ENCODE results near the gene NKD2.

DNA sequence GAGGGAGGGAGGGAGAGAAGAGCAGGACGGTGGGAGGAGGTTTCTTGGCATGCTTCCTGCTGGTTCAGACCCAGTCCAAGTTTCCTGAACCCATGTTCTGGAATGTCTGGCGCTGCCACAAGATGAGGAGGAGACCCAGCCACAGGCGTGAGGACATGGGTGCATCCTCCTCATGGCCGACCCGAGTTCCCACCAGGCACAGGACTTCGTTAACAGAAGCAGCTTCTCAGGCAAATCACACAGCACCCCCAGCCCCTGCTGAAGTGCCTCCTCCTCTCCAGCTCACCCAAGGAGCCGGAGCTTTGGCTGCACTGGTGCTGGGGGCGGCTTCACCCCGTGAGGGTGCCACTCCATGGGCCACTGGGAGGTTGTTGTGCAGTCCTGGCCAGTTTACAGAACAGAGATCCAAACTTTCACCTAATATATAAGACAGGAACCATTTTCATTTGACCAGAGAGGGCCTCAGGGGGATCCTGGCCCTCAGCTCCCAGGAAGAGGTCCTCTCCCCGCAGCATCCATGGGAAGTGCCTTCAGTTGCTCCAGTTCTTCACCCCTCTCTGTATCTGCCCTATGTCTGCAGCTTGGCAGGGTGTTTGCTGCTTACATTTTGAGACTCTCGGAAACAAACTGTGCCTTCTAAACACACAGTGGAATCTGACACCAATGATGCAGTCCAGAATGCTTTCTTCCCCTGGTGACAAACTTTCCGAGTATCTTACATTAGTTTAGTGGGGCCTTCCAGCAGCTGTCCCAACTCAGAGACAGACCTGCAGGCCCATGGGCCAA, 10.2 kb upstream of the NKD2 start:
- TF ChIP-seq, protein P1, sequence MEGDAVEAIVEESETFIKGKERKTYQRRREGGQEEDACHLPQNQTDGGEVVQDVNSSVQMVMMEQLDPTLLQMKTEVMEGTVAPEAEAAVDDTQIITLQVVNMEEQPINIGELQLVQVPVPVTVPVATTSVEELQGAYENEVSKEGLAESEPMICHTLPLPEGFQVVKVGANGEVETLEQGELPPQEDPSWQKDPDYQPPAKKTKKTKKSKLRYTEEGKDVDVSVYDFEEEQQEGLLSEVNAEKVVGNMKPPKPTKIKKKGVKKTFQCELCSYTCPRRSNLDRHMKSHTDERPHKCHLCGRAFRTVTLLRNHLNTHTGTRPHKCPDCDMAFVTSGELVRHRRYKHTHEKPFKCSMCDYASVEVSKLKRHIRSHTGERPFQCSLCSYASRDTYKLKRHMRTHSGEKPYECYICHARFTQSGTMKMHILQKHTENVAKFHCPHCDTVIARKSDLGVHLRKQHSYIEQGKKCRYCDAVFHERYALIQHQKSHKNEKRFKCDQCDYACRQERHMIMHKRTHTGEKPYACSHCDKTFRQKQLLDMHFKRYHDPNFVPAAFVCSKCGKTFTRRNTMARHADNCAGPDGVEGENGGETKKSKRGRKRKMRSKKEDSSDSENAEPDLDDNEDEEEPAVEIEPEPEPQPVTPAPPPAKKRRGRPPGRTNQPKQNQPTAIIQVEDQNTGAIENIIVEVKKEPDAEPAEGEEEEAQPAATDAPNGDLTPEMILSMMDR (IDR thresholded peaks at IDR 0.05): no peak
- TF ChIP-seq POLR2A (IDR thresholded peaks at IDR 0.05): no peak
